Stimulated activated CD8-positive, alpha-beta memory T cell treated with anti-CD3 and anti-CD28 coated beads, Interleukin-15, amount 100 ng/mL, for 48 hours (primary cell): Measurements from ENCODE around the gene WASHC2A.
"Not testable (repeated sequence)": the region's sequence is repeated elsewhere in the genome, so short reads cannot be mapped to it uniquely, and the experiment has no call there.

Source experiments
- DNase-seq, 2 donors: peaks; one replicate each; pipeline ENCODE4 v3.0.0-alpha.2; 2020; ENCODE audit warnings: low read depth in 2 of 2

WASHC2A gene

GRCh38 chr10:50067546-50068351, at the start of gene WASHC2A:
WASHC2A (plus strand) TSS chr10:50067954; CDS start chr10:50068006, 52 bp downstream.
- DNase-seq: peak; percentile 76 to 89

DNA sequence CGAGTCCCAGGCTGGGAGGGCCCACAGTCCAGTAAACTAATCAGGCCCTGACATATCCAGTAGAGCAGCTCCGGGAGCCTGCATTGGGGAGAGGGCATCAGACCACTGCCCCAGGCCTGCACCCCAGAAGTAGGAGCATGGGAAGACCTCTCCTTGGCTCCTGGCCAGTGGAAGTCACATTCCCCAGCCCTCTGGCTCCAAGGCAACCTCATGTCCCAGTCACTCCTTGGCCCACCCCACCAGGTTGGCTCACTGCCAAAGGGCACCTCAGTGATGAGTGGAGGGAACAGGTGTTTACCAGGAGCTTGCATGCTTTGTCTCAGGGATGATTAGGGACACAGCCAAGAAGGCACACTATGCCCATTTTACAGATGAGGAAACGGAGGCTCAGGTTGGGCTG, 48.5 kb upstream of the WASHC2A start:
- DNase-seq: not testable (repeated sequence)

DNA sequence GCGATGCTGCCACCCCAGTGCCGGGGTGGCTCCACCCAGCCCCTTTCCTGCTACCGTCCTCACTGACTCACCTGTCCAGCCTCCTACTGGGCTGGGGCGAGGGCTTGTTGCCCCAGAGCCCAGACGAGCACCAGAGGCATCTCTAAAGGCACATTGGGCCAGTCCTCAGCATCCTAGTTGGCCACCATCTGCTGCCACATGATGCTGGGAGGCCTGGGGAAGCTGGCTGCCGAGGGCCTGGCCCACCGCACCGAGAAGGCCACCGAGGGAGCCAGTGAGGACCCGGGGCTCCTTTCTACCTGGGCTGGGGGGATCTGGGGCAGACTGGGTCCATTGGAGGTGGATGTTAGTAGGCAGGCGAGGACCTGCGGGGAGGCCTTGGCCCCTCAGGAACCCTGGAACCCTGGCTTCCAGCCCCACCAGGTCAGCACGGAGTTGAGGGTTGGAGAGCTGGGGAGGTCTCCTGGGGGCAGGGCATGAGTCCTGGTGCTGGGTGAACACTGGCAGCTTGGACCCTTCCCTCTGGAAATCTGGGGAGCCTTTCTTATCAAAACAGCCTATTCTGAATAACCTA, 47.2 kb upstream of the WASHC2A start:
- DNase-seq: not testable (repeated sequence)

GRCh38 chr10:50021646-50022045, 46.1 kb upstream of the WASHC2A start:
- no peak for DNase-seq

DNA sequence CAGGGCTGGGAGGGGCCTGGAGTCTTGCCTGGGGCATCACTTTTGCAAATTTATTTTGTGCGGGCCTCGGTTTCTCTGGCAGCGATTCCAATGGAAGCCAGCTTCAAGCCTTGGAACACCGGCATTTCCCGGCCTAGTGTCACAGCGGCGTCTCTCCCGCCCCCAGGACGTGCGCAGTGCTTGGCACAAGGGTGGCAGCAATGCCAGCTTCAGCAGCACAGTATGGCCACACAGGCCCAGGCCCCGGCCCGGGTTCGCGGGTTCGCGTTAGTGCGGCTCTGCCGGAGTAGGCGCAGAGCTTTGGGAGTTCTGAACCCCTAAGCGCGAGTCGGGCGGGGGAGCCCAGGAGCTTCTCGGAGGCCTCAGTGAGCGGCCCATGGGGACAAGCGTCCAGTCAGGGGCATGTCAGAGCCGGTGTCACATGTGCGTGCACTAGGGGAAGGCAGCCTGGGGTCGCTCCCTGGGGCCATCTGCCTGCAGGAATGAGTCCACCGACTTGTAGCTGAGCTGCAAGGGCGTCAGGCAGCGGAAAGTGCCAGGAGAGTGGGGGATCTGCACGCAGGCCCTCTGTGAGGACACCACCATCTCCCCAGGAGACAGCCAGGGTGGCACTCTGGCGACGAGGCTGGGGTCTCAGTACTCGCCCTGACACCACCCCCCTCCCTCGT, 42.9 kb upstream of the WASHC2A start:
- DNase-seq: not testable (repeated sequence)

DNA sequence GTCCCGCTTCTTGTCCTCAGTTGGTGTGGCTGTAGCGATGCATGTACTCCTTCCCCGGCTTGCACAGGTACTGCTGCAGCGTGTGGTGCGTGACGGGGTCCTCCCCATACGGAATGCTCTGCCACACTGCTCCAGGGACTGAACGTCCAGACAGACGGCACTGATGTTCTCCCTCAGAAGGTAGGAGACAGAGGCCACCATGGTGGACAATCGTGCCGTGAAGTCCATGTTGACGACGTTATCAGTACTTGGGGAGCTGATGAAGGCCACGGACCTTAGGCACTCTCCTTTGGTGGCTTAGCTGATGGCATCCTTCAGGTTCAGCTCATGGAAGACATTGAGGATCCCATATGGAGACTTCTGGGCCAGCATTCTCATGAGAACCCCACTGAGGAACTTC, 42.1 kb upstream of the WASHC2A start:
- no peak for DNase-seq

DNA sequence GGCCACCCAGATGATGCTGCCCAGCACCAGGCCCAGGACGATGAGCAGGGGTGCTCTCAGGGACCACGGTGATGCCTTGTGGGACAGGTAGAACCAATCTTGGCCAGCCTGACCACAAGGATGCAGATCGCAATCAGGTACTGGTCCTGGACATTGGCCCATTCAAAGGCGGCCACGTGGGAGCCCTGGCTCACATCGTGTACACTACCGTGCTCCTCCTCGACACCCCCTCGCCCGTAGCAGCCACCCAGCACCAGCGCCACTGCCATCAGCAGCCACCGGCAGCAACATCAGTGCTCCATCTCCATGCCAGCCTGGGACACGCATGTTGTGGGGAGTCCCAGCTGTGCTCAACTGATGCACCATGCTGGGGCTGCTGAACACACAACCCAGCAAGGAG, 40.6 kb upstream of the WASHC2A start:
- DNase-seq: no peak

DNA sequence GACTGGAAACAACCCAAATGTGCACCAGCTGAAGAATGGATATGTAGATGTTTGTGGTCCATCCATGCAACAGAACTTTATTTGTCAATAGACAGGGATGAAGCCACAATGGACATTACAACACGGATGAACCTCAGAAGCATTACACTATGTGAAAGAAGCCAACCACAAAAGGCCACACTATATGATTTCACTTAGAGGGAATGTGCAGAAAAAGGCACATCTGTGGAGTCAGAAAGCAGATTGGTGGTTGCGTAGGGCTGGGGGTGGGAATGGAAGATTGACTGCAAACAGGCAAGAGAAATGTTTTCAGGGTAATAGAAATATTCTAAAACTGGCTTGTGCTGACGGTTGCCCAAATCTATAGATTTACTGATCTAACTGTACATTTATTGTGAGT, 34.3 kb upstream of the WASHC2A start:
- no peak for DNase-seq

GRCh38 chr10:50035337-50035736, 32.4 kb upstream of the WASHC2A start:
- not testable (repeated sequence) for DNase-seq

DNA sequence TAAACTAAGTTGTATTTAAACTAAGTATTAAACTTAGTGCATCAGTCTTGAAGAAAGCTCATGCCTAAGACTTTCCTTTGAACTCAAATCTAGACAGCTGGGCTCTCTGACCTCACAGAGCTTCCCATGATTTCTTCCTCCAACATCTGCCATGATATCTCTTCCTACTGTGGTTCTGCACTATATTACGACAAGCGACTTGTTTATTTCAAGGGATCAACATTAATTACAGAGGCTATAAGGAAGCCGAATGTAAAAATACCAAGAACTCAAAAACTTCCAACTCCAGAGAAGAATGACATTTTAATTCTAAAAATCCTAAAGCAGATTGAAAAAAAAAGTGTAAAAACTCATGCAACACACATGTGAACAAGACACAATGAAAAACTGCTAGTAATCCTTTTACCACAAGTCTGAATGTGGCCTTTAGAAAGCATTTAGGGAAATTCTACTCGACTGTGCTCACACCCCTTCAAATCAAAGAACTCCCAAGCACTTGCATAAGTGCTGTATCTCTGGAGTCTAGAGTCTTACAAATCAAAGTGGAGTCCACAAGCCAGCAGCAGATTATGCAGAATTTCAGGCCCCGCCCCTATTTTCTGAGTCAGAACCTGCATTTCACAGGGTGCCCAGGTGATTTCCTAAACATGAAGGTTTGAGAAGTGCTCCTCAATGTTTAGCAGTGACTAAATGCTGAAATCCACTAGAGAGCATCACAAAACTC, 22.7 kb upstream of the WASHC2A start:
- no peak for DNase-seq

DNA sequence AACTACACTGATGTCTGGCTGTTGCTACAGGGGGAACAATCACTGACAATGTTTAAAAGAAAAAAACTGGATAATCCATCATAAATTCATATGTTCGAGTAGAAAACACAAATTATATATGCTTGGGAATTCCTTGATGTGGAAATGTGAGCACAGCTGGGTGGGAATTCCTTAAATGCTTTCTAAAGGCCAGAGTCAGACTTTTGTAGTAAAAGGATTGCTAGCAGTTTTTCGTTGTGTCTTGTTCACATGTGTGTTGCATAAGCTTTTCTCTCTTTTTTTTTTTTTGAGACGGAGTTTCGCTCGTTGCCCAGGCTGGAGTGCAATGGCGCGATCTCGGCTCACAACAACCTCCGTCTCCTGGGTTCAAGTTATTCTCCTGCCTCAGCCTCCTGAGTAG, 21.3 kb upstream of the WASHC2A start:
- not testable (repeated sequence) for DNase-seq

- not testable (repeated sequence) for DNase-seq
Observed at GRCh38 chr10:50047594-50047993, 20.2 kb upstream of the WASHC2A start.

DNA sequence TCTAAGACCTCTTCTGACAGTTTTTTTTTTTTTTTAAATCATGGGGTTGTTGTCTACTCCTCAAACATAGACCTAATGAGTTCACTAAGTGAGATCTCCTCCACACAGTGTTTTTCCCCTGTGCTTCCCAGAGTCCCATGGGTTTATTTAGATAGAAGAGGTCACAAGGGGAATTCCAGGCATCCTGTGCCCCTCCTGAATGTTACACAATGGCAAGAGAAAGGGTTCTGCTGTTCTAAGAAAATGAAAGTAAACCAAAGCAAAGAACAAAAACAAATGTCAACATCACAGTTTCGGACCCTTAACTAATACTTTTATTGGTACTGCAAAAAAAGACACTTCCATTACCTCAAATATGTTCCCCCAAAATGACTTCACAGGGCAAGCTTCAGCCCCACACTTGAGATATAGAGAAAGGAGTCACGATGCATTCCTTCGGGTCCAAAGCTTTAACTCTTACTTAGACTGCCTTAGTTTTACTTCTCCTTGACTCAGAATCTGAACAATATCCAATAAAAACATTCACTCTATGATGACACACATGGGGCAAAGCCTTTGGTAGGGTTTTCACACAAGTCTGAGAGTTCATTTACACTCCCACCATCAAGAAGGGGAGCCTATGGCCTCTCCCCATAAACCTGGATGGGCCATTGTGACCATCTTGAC, 15.6 kb upstream of the WASHC2A start:
- not testable (repeated sequence) for DNase-seq

DNA sequence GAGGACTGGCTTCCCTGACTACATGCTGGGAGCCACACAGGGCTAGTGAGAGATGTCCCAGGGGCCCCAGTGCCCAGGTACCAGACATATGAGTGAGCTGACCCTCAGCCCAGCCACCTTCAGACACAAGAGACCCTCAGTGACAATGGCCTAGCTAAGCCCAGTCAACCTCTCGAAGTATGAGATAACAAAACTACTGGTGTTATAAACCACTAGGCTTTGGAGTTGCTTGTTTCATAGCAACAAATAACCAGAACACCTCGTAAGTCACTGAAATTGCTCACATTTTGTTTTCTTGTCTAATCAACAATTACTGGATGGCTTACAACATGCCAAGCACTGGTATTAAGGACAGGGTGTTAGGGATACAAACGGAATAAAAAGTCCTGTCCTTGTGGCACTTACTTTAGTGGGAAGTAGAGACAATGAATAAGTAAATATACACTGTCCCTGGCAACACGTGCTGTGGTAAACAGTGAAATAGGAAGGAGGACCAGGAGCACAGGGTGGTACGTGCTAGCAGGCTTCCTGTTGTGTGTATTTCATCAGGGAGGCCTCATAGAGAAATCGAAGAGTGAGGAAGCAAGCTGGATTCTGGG, 14.9 kb upstream of the WASHC2A start:
- not testable (repeated sequence) for DNase-seq

GRCh38 chr10:50055494-50056292, 12.1 kb upstream of the WASHC2A start:
- DNase-seq: not testable (repeated sequence)

DNA sequence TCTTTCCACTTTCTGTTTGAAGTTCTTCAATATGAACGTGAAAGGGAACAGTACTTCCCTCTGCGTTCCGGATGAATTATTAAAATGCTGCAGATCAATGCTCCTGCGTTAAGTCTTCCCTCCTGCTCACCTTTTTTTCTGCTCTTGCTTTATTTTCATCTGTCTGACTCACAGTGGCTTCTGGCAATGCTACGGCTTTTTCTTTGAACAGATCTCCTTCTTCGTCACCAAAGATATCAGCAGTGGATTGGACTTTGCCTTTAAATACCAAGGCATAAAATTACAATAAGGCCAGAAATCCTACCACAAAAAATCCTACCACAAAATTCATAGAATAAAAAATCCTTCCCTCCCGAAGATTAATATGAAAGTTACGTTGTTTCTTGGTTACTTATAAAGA, 11.1 kb upstream of the WASHC2A start:
- DNase-seq: not testable (repeated sequence)

GRCh38 chr10:50058727-50059126, 9.0 kb upstream of the WASHC2A start:
- not testable (repeated sequence) for DNase-seq

DNA sequence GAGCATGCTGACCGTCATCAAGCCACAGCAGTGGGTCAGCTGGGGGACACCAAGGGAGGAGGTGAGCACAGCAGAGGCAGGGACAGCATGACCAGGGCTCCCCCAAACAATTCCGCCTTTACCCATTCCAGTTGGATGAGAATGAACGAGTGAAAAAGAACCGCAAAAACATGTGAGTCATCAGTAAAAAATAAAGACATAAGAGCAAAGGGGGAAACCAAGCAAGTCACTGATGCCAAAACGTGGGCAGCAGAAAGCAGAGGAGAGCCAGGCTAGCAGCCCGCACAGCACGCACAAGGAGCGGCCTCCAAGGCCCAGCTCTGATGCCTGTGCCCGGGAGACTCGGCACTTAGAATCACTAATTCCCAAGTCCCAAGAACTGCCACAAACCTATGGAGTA, 7.8 kb upstream of the WASHC2A start:
- not testable (repeated sequence) for DNase-seq

- DNase-seq: not testable (repeated sequence)
Observed at GRCh38 chr10:50061548-50061947, 6.2 kb upstream of the WASHC2A start.

DNA sequence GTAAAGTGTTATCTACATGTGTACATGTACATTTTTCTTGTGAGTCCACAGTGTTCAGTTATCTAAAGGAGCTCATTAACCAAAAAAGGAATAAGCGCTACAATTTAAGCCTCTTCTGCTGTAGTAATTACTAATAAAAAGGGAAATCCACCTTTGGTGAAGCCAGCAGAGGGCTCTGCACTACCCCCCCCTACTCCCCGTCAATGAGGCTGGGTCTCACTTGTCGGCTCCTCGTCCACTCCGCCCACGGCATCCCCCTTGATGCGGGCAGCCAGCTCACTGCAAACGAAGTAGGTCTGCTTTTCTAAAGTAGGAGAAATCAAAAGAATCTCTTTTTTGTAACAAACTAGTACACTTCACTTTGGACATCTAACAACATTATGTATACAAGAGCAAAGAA, 4.7 kb upstream of the WASHC2A start:
- no peak for DNase-seq
